CD4-positive, CD25-positive, alpha-beta regulatory T cell (primary cell): ENCODE measurements around the gene CDCP1. TPM values are rescaled to one million over a fixed set of nuclear protein-coding genes. Genes with fewer than 3 reads are reported as not detected.
A peak's percentile ranks its signal among the peaks of the same experiment; 100 is the strongest.

Experiments used
- ATAC-seq, 2 donors: fragments of 150-1000 bp; cut with Tn5 transposase; one replicate each; pipeline ENCODE4 v1.10.0; 2021; ENCODE audit warnings: low read depth in 2 of 2, moderate number of reproducible peaks in 2 of 2, moderate library complexity in 1 of 2
- DNase-seq, 3 donors: peaks; one replicate each; pipeline versions ENCODE4 v3.0.0 to v3.0.0-alpha.2; 2012 to 2022; ENCODE audit warnings: mixed read lengths in 1 of 3
- H3K27ac ChIP-seq: one replicate; pipeline ENCODE4 v1.7.0; 2013; ENCODE audit warnings: mild to moderate bottlenecking, low read length; ENCODE audit not compliant: insufficient read depth, poor library complexity, severe bottlenecking
- H3K27me3 ChIP-seq: one replicate; pipeline ENCODE4 v1.7.0; 2013; ENCODE audit warnings: low read length; ENCODE audit not compliant: control insufficient read depth, insufficient read depth
- H3K36me3 ChIP-seq: one replicate; pipeline ENCODE4 v1.7.0; 2013; ENCODE audit warnings: mild to moderate bottlenecking, low read length, moderate library complexity; ENCODE audit not compliant: control insufficient read depth, insufficient read depth
- H3K4me1 ChIP-seq: 2 replicates; pipeline ENCODE4 v1.7.0; 2013; ENCODE audit warnings: mild to moderate bottlenecking, low read length; ENCODE audit not compliant: insufficient read depth, control insufficient read depth, poor library complexity, severe bottlenecking
- H3K4me3 ChIP-seq: one replicate; pipeline ENCODE4 v1.7.0; 2013; ENCODE audit warnings: low read depth, mild to moderate bottlenecking, low read length, moderate library complexity
- H3K9me3 ChIP-seq, 2 experiments: 1 replicate in 1 of 2; 2 replicates in 1 of 2; pipeline ENCODE4 v1.7.0; 2013; ENCODE audit warnings: low read length in 2 of 2, mild to moderate bottlenecking in 1 of 2, moderate library complexity in 1 of 2; ENCODE audit not compliant: control insufficient read depth in 2 of 2
- H3K27ac Mint-ChIP-seq, 3 donors: one replicate each; pipeline ENCODE4 v1.8.0; 2020 to 2022; ENCODE audit warnings: mild to moderate bottlenecking in 3 of 3, mixed read lengths in 3 of 3, moderate library complexity in 2 of 3
- H3K27me3 Mint-ChIP-seq: one replicate; pipeline ENCODE4 v1.8.0; 2022; ENCODE audit warnings: mild to moderate bottlenecking, mixed read lengths
- H3K36me3 Mint-ChIP-seq: one replicate; pipeline ENCODE4 v1.8.0; 2020; ENCODE audit warnings: mixed read lengths
- H3K4me1 Mint-ChIP-seq, 4 donors: one replicate each; pipeline ENCODE4 v1.8.0; 2020 to 2022; ENCODE audit warnings: mixed read lengths in 4 of 4, mild to moderate bottlenecking in 1 of 4
- H3K4me3 Mint-ChIP-seq, 4 donors: one replicate each; pipeline ENCODE4 v1.8.0; 2020 to 2022; ENCODE audit warnings: mild to moderate bottlenecking in 4 of 4, mixed read lengths in 4 of 4, moderate library complexity in 3 of 4
- H3K9me3 Mint-ChIP-seq, 7 donors: one replicate each; pipeline ENCODE4 v1.8.0; 2020 to 2022; ENCODE audit warnings: mixed read lengths in 7 of 7, mild to moderate bottlenecking in 3 of 7, moderate library complexity in 2 of 7
- polyA plus RNA-seq, 4 donors: library from polyadenylated mRNA; unstranded; fragments of 300-500 nt; fragmentation: Illumina TruSeq; gene quantifications; one replicate each; pipeline ENCODE4 v1.2.3, GENCODE V29; 2021
- total RNA-seq: library from RNA; stranded (reverse); gene quantifications from one replicate; pipeline ENCODE4 v1.2.3, GENCODE V29; 2022

The CDCP1 gene
- total RNA-seq: 0.54 TPM
- 1 to 10 TPM in 2 of 4 donors, under 1 TPM in 2; 0.47 to 2.5 (median 1.5) TPM for polyA plus RNA-seq

- peaks cover 22% of the 10 kb centered on the region for H3K27me3 ChIP-seq
- Mint-ChIP-seq H3K27me3 (peaks cover 79% of the 10 kb centered on the region), H3K4me3 (peak within 1 kb of the TSS; percentile 58 to 93 (median 88)), H3K4me1 (peaks cover 0 to 23% (median 9%) of the 10 kb centered on the region in 4 donors), H3K36me3 (peaks cover 4% of the 10 kb centered on the region), H3K9me3 (peaks cover 0 to 10% (median 3%) of the 10 kb centered on the region in 7 donors), H3K27ac (peak within 1 kb of the TSS in 1 of 3 donors; percentile 59)
- peaks cover 2 to 3% of the 10 kb centered on the region in 2 experiments for H3K9me3 ChIP-seq
- ATAC-seq (peak; percentile 34 to 36), DNase-seq (peak in 1 of 3 donors; percentile 4)
- peaks cover 13% of the 10 kb centered on the region for H3K4me1 ChIP-seq
- no peaks in the 10 kb centered on the region for H3K36me3 ChIP-seq
- H3K4me3 ChIP-seq: no peak within 1 kb of the TSS
- no peak within 1 kb of the TSS for H3K27ac ChIP-seq
Measured at GRCh38 chr3:45145681-45146614, at the start of gene CDCP1. Gene CDCP1 (minus strand): TSS chr3:45146378. CDS start chr3:45146287, 91 bp downstream.

DNA sequence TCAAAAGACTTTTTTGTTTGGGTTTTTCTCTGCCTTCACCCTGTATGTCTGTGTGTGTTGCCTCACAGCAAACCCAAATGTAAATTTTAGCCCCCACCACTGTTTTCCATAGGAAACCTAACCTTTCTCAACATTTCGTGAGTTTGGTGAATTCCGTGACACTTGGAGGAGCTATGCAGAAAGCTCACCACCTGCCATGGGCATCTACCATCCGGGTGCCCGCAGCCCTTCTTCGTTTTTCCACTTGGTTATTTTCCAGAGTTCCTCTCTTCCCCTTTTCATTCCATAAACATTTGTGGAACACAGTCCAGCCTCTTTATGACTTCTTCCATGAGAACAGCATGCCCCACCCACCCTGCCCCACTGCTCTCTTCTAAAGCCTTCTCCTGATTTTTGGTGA is 48.6 kb upstream of the CDCP1 start:
- Histone ChIP-seq H3K27me3 (peaks cover 8% of the 10 kb centered on the region), H3K4me1 (no peaks in the 10 kb centered on the region), H3K27ac (no peak overlapping the region), H3K4me3 (no peak overlapping the region), H3K9me3 (no peaks in the 10 kb centered on the region), H3K36me3 (no peaks in the 10 kb centered on the region)
- H3K4me3 Mint-ChIP-seq: no peak overlapping the region
- H3K4me1 Mint-ChIP-seq: no peaks in the 10 kb centered on the region
- H3K27ac Mint-ChIP-seq: no peak overlapping the region
- peaks cover 12% of the 10 kb centered on the region for H3K27me3 Mint-ChIP-seq
- no peak for ATAC-seq
- H3K36me3 Mint-ChIP-seq: peaks cover 3% of the 10 kb centered on the region
- no peaks in the 10 kb centered on the region for H3K9me3 Mint-ChIP-seq
- no peak for DNase-seq

GRCh38 chr3:45191924-45192417 is 45.8 kb upstream of the CDCP1 start:
- DNase-seq: no peak
- peaks cover 0 to 4% (median 1%) of the 10 kb centered on the region in 4 donors for H3K4me1 Mint-ChIP-seq
- H3K27ac Mint-ChIP-seq: no peak overlapping the region

DNA sequence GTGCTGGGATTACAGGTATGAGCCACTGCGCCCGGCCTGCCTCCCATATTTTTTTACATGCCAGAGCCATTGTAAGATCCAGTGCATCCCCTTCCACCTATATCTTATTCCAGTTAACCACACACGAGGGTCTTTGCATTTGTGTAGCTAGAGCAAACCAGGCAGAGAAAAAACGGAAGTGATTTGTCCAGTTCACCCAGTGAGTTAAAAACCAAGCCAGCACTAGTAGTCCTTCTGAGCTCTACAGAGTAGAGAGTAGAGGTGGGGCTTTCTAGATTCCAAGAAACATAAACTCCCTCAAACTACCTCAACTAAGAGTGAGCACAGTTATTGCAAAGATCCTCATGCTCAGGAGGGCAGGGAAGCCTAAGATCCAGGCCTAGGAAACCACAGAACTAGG is 45.2 kb upstream of the CDCP1 start:
- Mint-ChIP-seq H3K27me3 (peaks cover 10% of the 10 kb centered on the region), H3K36me3 (peaks cover under 1% of the 10 kb centered on the region), H3K9me3 (no peaks in the 10 kb centered on the region), H3K27ac (no peak overlapping the region), H3K4me1 (peaks cover 0 to 4% (median 1%) of the 10 kb centered on the region in 4 donors), H3K4me3 (no peak overlapping the region)
- no peak overlapping the region for H3K4me3 ChIP-seq
- no peak for ATAC-seq
- H3K27me3 ChIP-seq: peaks cover 4% of the 10 kb centered on the region
- H3K27ac ChIP-seq: no peak overlapping the region
- no peaks in the 10 kb centered on the region for H3K4me1 ChIP-seq
- H3K36me3 ChIP-seq: no peaks in the 10 kb centered on the region
- DNase-seq: no peak
- no peaks in the 10 kb centered on the region for H3K9me3 ChIP-seq

More at GRCh38 chr3:45191924-45192417, 45.8 kb upstream of the CDCP1 start:
- Histone ChIP-seq H3K4me1 (no peaks in the 10 kb centered on the region), H3K4me3 (no peak overlapping the region), H3K27ac (no peak overlapping the region), H3K9me3 (no peaks in the 10 kb centered on the region), H3K36me3 (no peaks in the 10 kb centered on the region), H3K27me3 (peaks cover 8% of the 10 kb centered on the region)
- Mint-ChIP-seq H3K4me3 (no peak overlapping the region), H3K9me3 (no peaks in the 10 kb centered on the region), H3K27me3 (peaks cover 12% of the 10 kb centered on the region), H3K36me3 (peaks cover 3% of the 10 kb centered on the region)
- ATAC-seq: no peak

GRCh38 chr3:45188719-45189659 is 42.8 kb upstream of the CDCP1 start:
- H3K27me3 Mint-ChIP-seq: no peaks in the 10 kb centered on the region
- Histone ChIP-seq H3K4me3 (no peak overlapping the region), H3K36me3 (no peaks in the 10 kb centered on the region), H3K27me3 (peaks cover 2% of the 10 kb centered on the region), H3K4me1 (no peaks in the 10 kb centered on the region), H3K9me3 (no peaks in the 10 kb centered on the region), H3K27ac (no peak overlapping the region)
- no peak overlapping the region for H3K4me3 Mint-ChIP-seq
- H3K4me1 Mint-ChIP-seq: peaks cover 0 to 4% (median 1%) of the 10 kb centered on the region in 4 donors
- ATAC-seq (no peak), DNase-seq (no peak)
- H3K9me3 Mint-ChIP-seq: no peaks in the 10 kb centered on the region
- no peak overlapping the region for H3K27ac Mint-ChIP-seq
- no peaks in the 10 kb centered on the region for H3K36me3 Mint-ChIP-seq

GRCh38 chr3:45187694-45188141 is 41.5 kb upstream of the CDCP1 start:
- H3K4me3 Mint-ChIP-seq: no peak overlapping the region
- no peak overlapping the region for H3K27ac Mint-ChIP-seq
- no peaks in the 10 kb centered on the region for H3K36me3 Mint-ChIP-seq
- Histone ChIP-seq H3K9me3 (no peaks in the 10 kb centered on the region), H3K27me3 (peaks cover 2% of the 10 kb centered on the region), H3K4me3 (no peak overlapping the region), H3K36me3 (no peaks in the 10 kb centered on the region), H3K4me1 (no peaks in the 10 kb centered on the region), H3K27ac (no peak overlapping the region)
- DNase-seq: no peak
- H3K4me1 Mint-ChIP-seq: peaks cover 0 to 7% (median 5%) of the 10 kb centered on the region in 4 donors
- ATAC-seq: no peak
- peaks cover 6% of the 10 kb centered on the region for H3K27me3 Mint-ChIP-seq
- no peaks in the 10 kb centered on the region for H3K9me3 Mint-ChIP-seq

DNA sequence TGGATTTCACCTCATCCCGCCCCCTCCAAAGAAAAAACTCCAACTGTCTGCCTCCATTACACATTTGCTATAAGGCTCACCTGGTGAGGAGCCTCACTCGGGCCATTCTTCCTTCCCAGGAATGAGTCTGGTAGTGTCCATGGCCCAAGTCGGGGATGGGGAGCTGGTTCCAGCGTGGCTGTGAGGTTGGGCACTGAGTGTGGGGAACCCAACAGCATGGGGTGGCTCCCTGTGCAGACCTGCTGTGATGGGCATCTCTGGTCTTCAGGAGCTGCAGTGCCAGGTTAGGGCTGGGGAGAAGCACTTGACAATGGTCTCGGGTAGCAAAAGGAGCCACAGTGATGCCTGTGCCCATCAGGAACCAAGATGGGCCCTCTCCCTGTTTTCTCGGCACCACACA is 40.7 kb upstream of the CDCP1 start:
- no peak overlapping the region for H3K4me3 Mint-ChIP-seq
- no peaks in the 10 kb centered on the region for H3K4me1 ChIP-seq
- no peaks in the 10 kb centered on the region for H3K9me3 ChIP-seq
- no peak overlapping the region for H3K27ac ChIP-seq
- no peaks in the 10 kb centered on the region for H3K36me3 ChIP-seq
- no peaks in the 10 kb centered on the region for H3K27me3 ChIP-seq
- no peak overlapping the region for H3K27ac Mint-ChIP-seq
- H3K36me3 Mint-ChIP-seq: no peaks in the 10 kb centered on the region
- no peaks in the 10 kb centered on the region for H3K9me3 Mint-ChIP-seq
- H3K27me3 Mint-ChIP-seq: peaks cover 7% of the 10 kb centered on the region
- DNase-seq (no peak), ATAC-seq (no peak)
- peaks cover 0 to 7% (median 5%) of the 10 kb centered on the region in 4 donors for H3K4me1 Mint-ChIP-seq
- H3K4me3 ChIP-seq: no peak overlapping the region
